Stimulated activated CD8-positive, alpha-beta memory T cell treated with anti-CD3 and anti-CD28 coated beads, Interleukin-12 subunit alpha, Interleukin-12 subunit beta, amount 100 ng/mL, for 24 hours (primary cell): ENCODE data around the gene CTBS.
"Not testable (repeated sequence)": the region's sequence is repeated elsewhere in the genome, so short reads cannot be mapped to it uniquely, and the experiment has no call there.

ENCODE experiments used
- DNase-seq: peaks from one replicate; pipeline ENCODE4 v3.0.0-alpha.2; 2020; ENCODE audit errors: extremely low read depth

Gene CTBS

GRCh38 chr1:84585803-84586202 lies 11.6 kb upstream of the CTBS start:
- no peak for DNase-seq

- no peak for DNase-seq
These were observed 9.9 kb upstream of the CTBS start for GRCh38 chr1:84584126-84584525.

GRCh38 chr1:84583648-84584047 lies 9.4 kb upstream of the CTBS start:
- no peak for DNase-seq

- DNase-seq, result no peak
These were observed 8.8 kb upstream of the CTBS start for GRCh38 chr1:84582802-84583587.

GRCh38 chr1:84581648-84582047 lies 7.4 kb upstream of the CTBS start:
- DNase-seq, result no peak

- DNase-seq, result no peak
These were observed 696 bp upstream of the CTBS start for GRCh38 chr1:84574936-84575335.

- no peak for DNase-seq
These were observed 716 bp downstream of the CTBS start for GRCh38 chr1:84573481-84573966.

GRCh38 chr1:84571150-84571535 lies 3.1 kb downstream of the CTBS start:
- no peak for DNase-seq

- DNase-seq, result no peak
These were observed 3.6 kb downstream of the CTBS start for GRCh38 chr1:84570436-84571149.

- no peak for DNase-seq
These were observed 5.0 kb downstream of the CTBS start for GRCh38 chr1:84569216-84569615.

GRCh38 chr1:84550826-84551225 lies 23.4 kb downstream of the CTBS start:
- DNase-seq, result no peak

GRCh38 chr1:84541679-84542078 lies 32.6 kb downstream of the CTBS start:
- no peak for DNase-seq

GRCh38 chr1:84540759-84541158 lies 33.5 kb downstream of the CTBS start:
- DNase-seq, result no peak

GRCh38 chr1:84539972-84540371 lies 34.3 kb downstream of the CTBS start:
- DNase-seq, result no peak

- no peak for DNase-seq
These were observed 35.6 kb downstream of the CTBS start for GRCh38 chr1:84538599-84538998.

GRCh38 chr1:84525779-84526178 lies 48.5 kb downstream of the CTBS start:
- DNase-seq, result no peak

- no peak for DNase-seq
These were observed 49.6 kb downstream of the CTBS start for GRCh38 chr1:84524590-84524989.

- no peak for DNase-seq
These were observed 63.6 kb downstream of the CTBS start for GRCh38 chr1:84510668-84511067.

GRCh38 chr1:84510165-84510564 lies 64.1 kb downstream of the CTBS start:
- no peak for DNase-seq

- DNase-seq, result no peak
These were observed 65.2 kb downstream of the CTBS start for GRCh38 chr1:84509029-84509428.

GRCh38 chr1:84508510-84508909 lies 65.7 kb downstream of the CTBS start:
- no peak for DNase-seq

- DNase-seq, result not testable (repeated sequence)
These were observed 66.4 kb downstream of the CTBS start for GRCh38 chr1:84507887-84508286.

GRCh38 chr1:84506729-84507453 lies 67.3 kb downstream of the CTBS start:
- no peak for DNase-seq
